ENCODE data around the gene ORAI3. TPM values are rescaled to one million over a fixed set of nuclear protein-coding genes. Genes with fewer than 3 reads are reported as not detected.

The ORAI3 gene
- total RNA-seq, 2 experiments from 2014 or later: 30.3 to 33.6 TPM

GRCh38 chr16:30983898-30984610 is 35.2 kb downstream of the ORAI3 start:
- CTCF ChIA-PET: interaction anchor here (0.6 to 4.1 kb wide), 19 partner anchors 11 to 1153 kb away, joined by 3 to 36 read pairs (median 3); partner anchors contain the start of genes KAT8, VKORC1, ZNF646 and ZNF668
- Mint-ChIP-seq H3K36me3 (ENCODE audit: low read depth) (peaks cover 21% of the 10 kb centered on the region), H3K9me3 (no peaks in the 10 kb centered on the region), H3K4me3 (no peak overlapping the region), H3K4me1 (peaks cover 14% of the 10 kb centered on the region), H3K27me3 (no peaks in the 10 kb centered on the region), H3K27ac (no peak overlapping the region)
- POLR2A ChIA-PET: interaction anchor here (0.6 to 2.0 kb wide), 6 partner anchors 10 to 884 kb away, joined by 3 to 7 read pairs (median 4); partner anchors contain the start of gene SETD1A
- no peak for DNase-seq

- peaks cover 14% of the 10 kb centered on the region for H3K4me1 Mint-ChIP-seq
- peak within 1 kb of the TSS; percentile 39 for H3K4me3 Mint-ChIP-seq
- no peaks in the 10 kb centered on the region for H3K9me3 Mint-ChIP-seq
- peaks cover 21% of the 10 kb centered on the region for H3K36me3 Mint-ChIP-seq (ENCODE audit: low read depth)
- POLR2A ChIA-PET: interaction anchor here (0.6 to 2.0 kb wide), 9 partner anchors 9 to 884 kb away, joined by 3 to 9 read pairs (median 5); partner anchors contain the start of genes FUS, KAT8, SETD1A and ZNF646
- CTCF ChIA-PET: interaction anchor here (0.6 to 4.1 kb wide), 21 partner anchors 10 to 1152 kb away, joined by 3 to 36 read pairs (median 4); partner anchors contain the start of genes KAT8, VKORC1, ZNF646 and ZNF668
- H3K27me3 Mint-ChIP-seq: no peaks in the 10 kb centered on the region
- H3K27ac Mint-ChIP-seq: no peak within 1 kb of the TSS
- DNase-seq: peak; percentile 85
These were observed 36.0 kb downstream of the ORAI3 start, which contains the start of gene HSD3B7 for GRCh38 chr16:30984669-30985400. Gene HSD3B7 (plus strand): TSS chr16:30985207. CDS start chr16:30985659, 452 bp downstream.

- H3K36me3 Mint-ChIP-seq (ENCODE audit: low read depth): peaks cover 21% of the 10 kb centered on the region
- H3K27ac Mint-ChIP-seq: no peak overlapping the region
- no peak for DNase-seq
- H3K4me3 Mint-ChIP-seq: peak overlapping the region; percentile 39
- ChIA-PET CTCF (interaction anchor here (0.9 to 4.1 kb wide), 14 partner anchors 9 to 884 kb away, joined by 3 to 36 read pairs (median 7); partner anchors contain the start of genes KAT8, VKORC1, ZNF646 and ZNF668), POLR2A (interaction anchor here (1.0 to 2.0 kb wide), 7 partner anchors 9 to 194 kb away, joined by 3 to 9 read pairs (median 6); partner anchors contain the start of genes FUS, KAT8, ZNF646 and ZNF668)
- H3K9me3 Mint-ChIP-seq: no peaks in the 10 kb centered on the region
- H3K4me1 Mint-ChIP-seq: peaks cover 14% of the 10 kb centered on the region
- H3K27me3 Mint-ChIP-seq: no peaks in the 10 kb centered on the region
These were observed 36.7 kb downstream of the ORAI3 start for GRCh38 chr16:30985401-30986128.

- no peaks in the 10 kb centered on the region for H3K27me3 Mint-ChIP-seq
- peaks cover 15% of the 10 kb centered on the region for H3K36me3 Mint-ChIP-seq (ENCODE audit: low read depth)
- H3K27ac Mint-ChIP-seq: peak overlapping the region; percentile 21
- H3K4me1 Mint-ChIP-seq: peaks cover 18% of the 10 kb centered on the region
- POLR2A ChIA-PET: interaction anchor here (1.0 to 2.0 kb wide), 7 partner anchors 8 to 194 kb away, joined by 3 to 9 read pairs (median 6); partner anchors contain the start of genes FUS, KAT8, ZNF646 and ZNF668
- no peaks in the 10 kb centered on the region for H3K9me3 Mint-ChIP-seq
- DNase-seq: no peak
- CTCF ChIA-PET: interaction anchor here (0.7 to 4.1 kb wide), 11 partner anchors 8 to 457 kb away, joined by 3 to 36 read pairs (median 7); partner anchors contain the start of genes KAT8, VKORC1, ZNF646 and ZNF668
- H3K4me3 Mint-ChIP-seq: no peak overlapping the region
These were observed 37.5 kb downstream of the ORAI3 start for GRCh38 chr16:30986129-30986991.

GRCh38 chr16:30987581-30988190 is 38.8 kb downstream of the ORAI3 start:
- no peaks in the 10 kb centered on the region for H3K27me3 Mint-ChIP-seq
- DNase-seq: no peak
- H3K4me3 Mint-ChIP-seq: no peak overlapping the region
- no peak overlapping the region for H3K27ac Mint-ChIP-seq
- POLR2A ChIA-PET: interaction anchor here (0.8 kb wide), 1 partner anchor 11 kb away, joined by 3 read pairs; no protein-coding TSS in a partner anchor
- CTCF ChIA-PET: interaction anchor here (0.8 kb wide), 1 partner anchor 34 kb away, joined by 3 read pairs; no protein-coding TSS in a partner anchor
- peaks cover 10% of the 10 kb centered on the region for H3K36me3 Mint-ChIP-seq (ENCODE audit: low read depth)
- peaks cover 24% of the 10 kb centered on the region for H3K4me1 Mint-ChIP-seq
- no peaks in the 10 kb centered on the region for H3K9me3 Mint-ChIP-seq

GRCh38 chr16:30989469-30990047 is 40.7 kb downstream of the ORAI3 start:
- Mint-ChIP-seq H3K36me3 (ENCODE audit: low read depth) (peaks cover 4% of the 10 kb centered on the region), H3K4me1 (peaks cover 39% of the 10 kb centered on the region), H3K27ac (no peak overlapping the region), H3K27me3 (no peaks in the 10 kb centered on the region), H3K9me3 (no peaks in the 10 kb centered on the region), H3K4me3 (no peak overlapping the region)
- no peak for DNase-seq
- POLR2A ChIA-PET: no interaction called here
- CTCF ChIA-PET: no interaction called here

GRCh38 chr16:30990105-30990504 is 41.2 kb downstream of the ORAI3 start:
- H3K4me1 Mint-ChIP-seq: peaks cover 41% of the 10 kb centered on the region
- no peak overlapping the region for H3K27ac Mint-ChIP-seq
- H3K36me3 Mint-ChIP-seq (ENCODE audit: low read depth): peaks cover 4% of the 10 kb centered on the region
- no peaks in the 10 kb centered on the region for H3K9me3 Mint-ChIP-seq
- no peak for DNase-seq
- POLR2A ChIA-PET: no interaction called here
- CTCF ChIA-PET: no interaction called here
- no peaks in the 10 kb centered on the region for H3K27me3 Mint-ChIP-seq
- no peak overlapping the region for H3K4me3 Mint-ChIP-seq

GRCh38 chr16:30991052-30991451 is 42.2 kb downstream of the ORAI3 start:
- H3K4me1 Mint-ChIP-seq: peaks cover 39% of the 10 kb centered on the region
- H3K9me3 Mint-ChIP-seq: no peaks in the 10 kb centered on the region
- peaks cover 4% of the 10 kb centered on the region for H3K36me3 Mint-ChIP-seq (ENCODE audit: low read depth)
- no peak overlapping the region for H3K4me3 Mint-ChIP-seq
- H3K27me3 Mint-ChIP-seq: no peaks in the 10 kb centered on the region
- ChIA-PET POLR2A (interaction anchor here (0.9 kb wide), 1 partner anchor 81 kb away, joined by 3 read pairs; no protein-coding TSS in a partner anchor), CTCF (interaction anchor here (1.2 kb wide), 1 partner anchor 151 kb away, joined by 4 read pairs; no protein-coding TSS in a partner anchor)
- no peak for DNase-seq
- H3K27ac Mint-ChIP-seq: peak overlapping the region; percentile 26

- Mint-ChIP-seq H3K4me1 (peaks cover 43% of the 10 kb centered on the region), H3K27me3 (peaks cover 3% of the 10 kb centered on the region), H3K27ac (no peak overlapping the region), H3K4me3 (no peak overlapping the region), H3K36me3 (ENCODE audit: low read depth) (no peaks in the 10 kb centered on the region), H3K9me3 (no peaks in the 10 kb centered on the region)
- ChIA-PET CTCF (interaction anchor here (1.2 kb wide), 1 partner anchor 150 kb away, joined by 4 read pairs; no protein-coding TSS in a partner anchor), POLR2A (no interaction called here)
- DNase-seq: no peak
These were observed 43.5 kb downstream of the ORAI3 start for GRCh38 chr16:30992276-30992780.

GRCh38 chr16:30992931-30993816 is 44.3 kb downstream of the ORAI3 start:
- H3K27me3 Mint-ChIP-seq: peaks cover 5% of the 10 kb centered on the region
- CTCF ChIA-PET: interaction anchor here (1.5 to 3.2 kb wide), 2 partner anchors 8 to 34 kb away, joined by 3 to 18 read pairs; partner anchors contain the start of gene HSD3B7
- peaks cover 43% of the 10 kb centered on the region for H3K4me1 Mint-ChIP-seq
- H3K9me3 Mint-ChIP-seq: no peaks in the 10 kb centered on the region
- H3K27ac Mint-ChIP-seq: no peak overlapping the region
- H3K4me3 Mint-ChIP-seq: no peak overlapping the region
- no peak for DNase-seq
- no peaks in the 10 kb centered on the region for H3K36me3 Mint-ChIP-seq (ENCODE audit: low read depth)
- POLR2A ChIA-PET: interaction anchor here (1.1 kb wide), 1 partner anchor 187 kb away, joined by 5 read pairs; the partner anchor contains the start of gene FUS

Data from activated CD4-positive, alpha-beta memory T cell treated with anti-CD3 and anti-CD28 coated beads, Interleukin-2, amount 10 ng/mL, durations not matched to agents 7 days and 5 days (primary cell).